ENCODE results near the gene WBP2. TPM values are rescaled to one million over a fixed set of nuclear protein-coding genes. Genes with fewer than 3 reads are reported as not detected.
A peak's percentile ranks its signal among the peaks of the same experiment; 100 is the strongest.

WBP2 gene
- polyA plus RNA-seq, 3 donors = 62.4 to 93.3 (median 67.9) TPM

DNA sequence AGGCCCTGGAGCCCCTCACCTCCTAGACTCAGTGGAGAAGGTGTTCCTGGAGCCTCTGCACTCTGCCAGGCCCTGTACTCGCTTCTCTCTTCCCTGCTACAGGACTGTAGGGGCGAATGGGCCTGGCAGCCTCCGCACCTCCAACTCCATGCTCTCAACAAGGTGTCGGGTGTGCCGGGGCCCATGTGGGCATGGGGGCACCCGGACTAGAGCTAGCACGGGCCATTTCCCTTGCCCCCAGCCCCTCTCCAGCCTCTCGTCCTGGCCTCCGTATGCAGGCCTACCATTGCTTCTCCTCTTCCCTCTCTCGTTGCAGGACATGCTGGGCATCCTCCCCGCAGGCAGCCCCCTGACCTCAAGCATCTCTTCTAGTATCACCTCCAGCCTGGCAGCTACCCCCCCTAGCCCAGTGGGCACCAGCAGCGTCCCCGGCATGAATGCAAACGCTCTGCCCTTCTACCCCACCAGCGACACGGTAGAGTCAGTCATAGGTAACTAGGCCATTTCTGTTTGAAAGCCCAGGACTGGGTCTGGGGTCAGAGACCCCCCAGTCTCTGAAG is 36.7 kb downstream of the WBP2 start:
- no peak overlapping the region for H3K9ac ChIP-seq (ENCODE audit: insufficient read depth, low read length, poor library complexity, severe bottlenecking)
- Mint-ChIP-seq H3K36me3 (peaks cover 51 to 78% of the 10 kb centered on the region in 2 donors), H3K9me3 (no peaks in the 10 kb centered on the region), H3K27ac (peak overlapping the region in 1 of 7 donors; percentile 23), H3K4me1 (no peaks in the 10 kb centered on the region), H3K27me3 (ENCODE audit: low read depth in 3 of 3) (peaks cover 0 to 2% (median 0%) of the 10 kb centered on the region in 3 donors), H3K4me3 (no peak overlapping the region)
- no peak overlapping the region for H3K4me2 ChIP-seq (replicated peaks; ENCODE audit: extremely low read depth, low read length, poor library complexity, severe bottlenecking)
- DNase-seq = no peak
- H3K27me3 ChIP-seq (ENCODE audit: control insufficient read depth in 2 of 2, insufficient read depth in 2 of 2, low read length in 2 of 2) = no peaks in the 10 kb centered on the region
- intact Hi-C loops (cut with micrococcal nuclease) = no loop called here
- H3K27ac ChIP-seq (ENCODE audit: low read depth in 1 of 2, low read length in 2 of 2) = no peak overlapping the region
- no peak overlapping the region for H3K4me3 ChIP-seq (replicated peaks in 1 of 3; ENCODE audit: low read depth in 2 of 3, low read length in 3 of 3)
- H3K79me2 ChIP-seq (ENCODE audit: insufficient read depth, low read length) = no peaks in the 10 kb centered on the region
- no peaks in the 10 kb centered on the region for H4K20me1 ChIP-seq (ENCODE audit: insufficient read depth, low read length)
- peaks cover 64 to 81% of the 10 kb centered on the region in 2 donors for H3K36me3 ChIP-seq (replicated peaks in 1 of 2; ENCODE audit: control insufficient read depth in 1 of 2, insufficient read depth in 2 of 2, low read length in 2 of 2)
- no peaks in the 10 kb centered on the region for H3K4me1 ChIP-seq (ENCODE audit: control insufficient read depth in 1 of 2, insufficient read depth in 2 of 2, low read length in 2 of 2)
- 97% methylated on average over 16 of the region's 16 CpGs for WGBS (ENCODE audit: insufficient coverage)
- no peak overlapping the region for H2AFZ ChIP-seq (ENCODE audit: insufficient read depth, low read depth, low read length, poor library complexity, severe bottlenecking)
- TF ChIP-seq, protein P1, sequence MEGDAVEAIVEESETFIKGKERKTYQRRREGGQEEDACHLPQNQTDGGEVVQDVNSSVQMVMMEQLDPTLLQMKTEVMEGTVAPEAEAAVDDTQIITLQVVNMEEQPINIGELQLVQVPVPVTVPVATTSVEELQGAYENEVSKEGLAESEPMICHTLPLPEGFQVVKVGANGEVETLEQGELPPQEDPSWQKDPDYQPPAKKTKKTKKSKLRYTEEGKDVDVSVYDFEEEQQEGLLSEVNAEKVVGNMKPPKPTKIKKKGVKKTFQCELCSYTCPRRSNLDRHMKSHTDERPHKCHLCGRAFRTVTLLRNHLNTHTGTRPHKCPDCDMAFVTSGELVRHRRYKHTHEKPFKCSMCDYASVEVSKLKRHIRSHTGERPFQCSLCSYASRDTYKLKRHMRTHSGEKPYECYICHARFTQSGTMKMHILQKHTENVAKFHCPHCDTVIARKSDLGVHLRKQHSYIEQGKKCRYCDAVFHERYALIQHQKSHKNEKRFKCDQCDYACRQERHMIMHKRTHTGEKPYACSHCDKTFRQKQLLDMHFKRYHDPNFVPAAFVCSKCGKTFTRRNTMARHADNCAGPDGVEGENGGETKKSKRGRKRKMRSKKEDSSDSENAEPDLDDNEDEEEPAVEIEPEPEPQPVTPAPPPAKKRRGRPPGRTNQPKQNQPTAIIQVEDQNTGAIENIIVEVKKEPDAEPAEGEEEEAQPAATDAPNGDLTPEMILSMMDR (IDR thresholded peaks at IDR 0.05) = no peak
- no peaks in the 10 kb centered on the region for H3K9me3 ChIP-seq (replicated peaks in 1 of 2; ENCODE audit: control insufficient read depth in 1 of 2, insufficient read depth in 1 of 2, low read length in 2 of 2)

DNA sequence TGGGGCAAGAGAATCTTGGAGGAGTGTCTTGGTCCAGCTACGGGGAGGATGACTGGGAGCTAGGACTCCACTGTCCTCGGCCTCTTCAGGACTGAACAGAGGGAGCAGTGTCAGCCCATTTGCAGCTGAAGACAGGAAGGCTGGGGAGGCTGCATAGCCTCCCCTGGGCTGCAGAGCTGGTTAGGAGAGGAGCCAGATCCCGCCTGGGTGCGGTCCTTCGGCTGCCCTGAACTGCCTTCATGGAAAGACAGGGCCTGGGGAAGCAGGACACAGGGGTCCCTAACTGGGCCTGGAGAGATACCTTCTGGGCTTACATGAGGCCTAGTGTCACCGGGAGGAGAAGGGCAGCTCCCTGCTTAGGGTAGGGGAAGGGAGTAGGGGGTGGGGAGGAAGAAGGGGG is 37.6 kb downstream of the WBP2 start:
- H3K4me1 ChIP-seq (ENCODE audit: control insufficient read depth in 1 of 2, insufficient read depth in 2 of 2, low read length in 2 of 2) = no peaks in the 10 kb centered on the region
- Mint-ChIP-seq H3K4me3 (no peak overlapping the region), H3K9me3 (no peaks in the 10 kb centered on the region), H3K36me3 (peaks cover 55 to 84% of the 10 kb centered on the region in 2 donors), H3K27me3 (ENCODE audit: low read depth in 3 of 3) (peaks cover 0 to 2% (median 0%) of the 10 kb centered on the region in 3 donors), H3K4me1 (no peaks in the 10 kb centered on the region), H3K27ac (peak overlapping the region in 1 of 7 donors; percentile 51)
- H3K79me2 ChIP-seq (ENCODE audit: insufficient read depth, low read length) = no peaks in the 10 kb centered on the region
- DNase-seq = peak in 1 of 3 donors; percentile 2
- no peaks in the 10 kb centered on the region for H3K9me3 ChIP-seq (replicated peaks in 1 of 2; ENCODE audit: control insufficient read depth in 1 of 2, insufficient read depth in 1 of 2, low read length in 2 of 2)
- no peak overlapping the region for H2AFZ ChIP-seq (ENCODE audit: insufficient read depth, low read depth, low read length, poor library complexity, severe bottlenecking)
- no peak overlapping the region for H3K4me2 ChIP-seq (replicated peaks; ENCODE audit: extremely low read depth, low read length, poor library complexity, severe bottlenecking)
- TF ChIP-seq, protein P1 (IDR thresholded peaks at IDR 0.05) = no peak
- no peak overlapping the region for H3K4me3 ChIP-seq (replicated peaks in 1 of 3; ENCODE audit: low read depth in 2 of 3, low read length in 3 of 3)
- H3K36me3 ChIP-seq (replicated peaks in 1 of 2; ENCODE audit: control insufficient read depth in 1 of 2, insufficient read depth in 2 of 2, low read length in 2 of 2) = peaks cover 70 to 87% of the 10 kb centered on the region in 2 donors
- H3K27ac ChIP-seq (ENCODE audit: low read depth in 1 of 2, low read length in 2 of 2) = no peak overlapping the region
- WGBS (ENCODE audit: insufficient coverage) = 100% methylated on average over 6 of the region's 6 CpGs
- H3K27me3 ChIP-seq (ENCODE audit: control insufficient read depth in 2 of 2, insufficient read depth in 2 of 2, low read length in 2 of 2) = no peaks in the 10 kb centered on the region
- H3K9ac ChIP-seq (ENCODE audit: insufficient read depth, low read length, poor library complexity, severe bottlenecking) = no peak overlapping the region
- no peaks in the 10 kb centered on the region for H4K20me1 ChIP-seq (ENCODE audit: insufficient read depth, low read length)
- intact Hi-C loops (cut with micrococcal nuclease) = no loop called here

Data from CD14-positive monocyte (primary cell).